Left lung (tissue), 10 donors: ENCODE data around the gene C1QTNF2. TPM values are rescaled to one million over a fixed set of nuclear protein-coding genes. Genes with fewer than 3 reads are reported as not detected.

ENCODE experiments used
- ATAC-seq: fragments of 200-7000 bp; cut with Tn5 transposase; one replicate; pipeline ENCODE4 v1.9.1; 2020; ENCODE audit warnings: moderate library complexity
- DNase-seq, 4 donors: peaks; one replicate each; pipeline ENCODE4 v3.0.0-alpha.2; 2013 to 2020
- H3K27ac ChIP-seq, 2 donors: fragments of 200-600 bp; sonication (generic) in 1 of 2; one replicate each; pipeline versions ENCODE4 v1.5.0 to v1.8.0; 2020 to 2021
- H3K27me3 ChIP-seq, 2 donors: fragments of 200-600 bp; sonication (generic) in 1 of 2; one replicate each; pipeline versions ENCODE4 v1.5.0 to v1.8.0; 2020 to 2021
- H3K36me3 ChIP-seq, 2 donors: fragments of 200-600 bp; sonication (generic) in 1 of 2; one replicate each; pipeline versions ENCODE4 v1.5.0 to v1.8.0; 2020 to 2021
- H3K4me1 ChIP-seq, 2 donors: fragments of 200-600 bp; one replicate each; pipeline ENCODE4 v1.8.0; 2021
- H3K4me3 ChIP-seq, 2 donors: fragments of 200-600 bp; sonication (generic) in 1 of 2; one replicate each; pipeline versions ENCODE4 v1.5.0 to v1.8.0; 2020 to 2021; ENCODE audit warnings: mild to moderate bottlenecking in 1 of 2
- H3K9me3 ChIP-seq, 2 donors: fragments of 200-600 bp; sonication (generic) in 1 of 2; one replicate each; pipeline versions ENCODE4 v1.5.0 to v1.8.0; 2020 to 2021
- CTCF ChIP-seq, 2 donors: fragments of 200-600 bp; sonication (generic) in 1 of 2; IDR thresholded peaks; one replicate each; pipeline versions ENCODE4 v1.5.0 to v1.8.0; 2021; ENCODE audit warnings: antibody characterized with exemption in 2 of 2
- intact Hi-C, 2 donors: fragments of 100-400 bp; cut with DNase I; formaldehyde crosslinking; loops; one replicate each; pipeline versions ENCODE4 v1.11.2 to v1.14.2; 2022
- polyA plus RNA-seq, 6 donors: library from polyadenylated mRNA; unstranded; fragments of 120-200 nt; gene quantifications; one replicate each; pipeline ENCODE4 v1.2.1, GENCODE V29; 2013; ENCODE audit not compliant: insufficient read length in 6 of 6
- total RNA-seq, 2 donors: library from RNA; stranded (reverse); fragmentation: NEBNext Ultra II Directional; extraction: Animal tissue kit (Norgen Biotek cat#: 25700); gene quantifications; one replicate each; pipeline ENCODE4 v1.2.1, GENCODE V29; 2021
- donor health status: DM: no; HTN: yes; CAD: no.
- donor health status: DM: no; HTN: no; CAD: no.

Gene C1QTNF2
- total and polyA plus RNA-seq, 8 donors = 2.3 to 5.3 (median 3.1) TPM

- no peak for TF ChIP-seq CTCF (IDR thresholded peaks at IDR 0.05)
- Histone ChIP-seq H3K4me1 (no peaks in the 10 kb centered on the region), H3K36me3 (no peaks in the 10 kb centered on the region), H3K9me3 (no peaks in the 10 kb centered on the region), H3K27me3 (no peaks in the 10 kb centered on the region), H3K4me3 (no peak overlapping the region), H3K27ac (no peak overlapping the region)
- ATAC-seq (no peak), DNase-seq (no peak)
- intact Hi-C loops = no loop called here
These were observed 7.2 kb upstream of the C1QTNF2 start for GRCh38 chr5:160377651-160378050.

GRCh38 chr5:160376416-160376815 is 6.0 kb upstream of the C1QTNF2 start:
- Histone ChIP-seq H3K36me3 (no peaks in the 10 kb centered on the region), H3K27me3 (peaks cover 0 to under 1% of the 10 kb centered on the region in 2 donors), H3K4me1 (no peaks in the 10 kb centered on the region), H3K9me3 (no peaks in the 10 kb centered on the region), H3K4me3 (no peak overlapping the region), H3K27ac (no peak overlapping the region)
- DNase-seq (no peak), ATAC-seq (no peak)
- no peak for TF ChIP-seq CTCF (IDR thresholded peaks at IDR 0.05)
- intact Hi-C loops = no loop called here

- Histone ChIP-seq H3K4me1 (no peaks in the 10 kb centered on the region), H3K36me3 (no peaks in the 10 kb centered on the region), H3K9me3 (no peaks in the 10 kb centered on the region), H3K27ac (no peak overlapping the region), H3K27me3 (peaks cover 0 to 7% of the 10 kb centered on the region in 2 donors), H3K4me3 (no peak overlapping the region)
- intact Hi-C loops = no loop called here
- TF ChIP-seq CTCF (IDR thresholded peaks at IDR 0.05) = no peak
- DNase-seq (no peak), ATAC-seq (no peak)
These were observed 5.3 kb upstream of the C1QTNF2 start for GRCh38 chr5:160375701-160376100.

GRCh38 chr5:160375166-160375565 is 4.7 kb upstream of the C1QTNF2 start:
- Histone ChIP-seq H3K4me3 (no peak overlapping the region), H3K27ac (no peak overlapping the region), H3K27me3 (peaks cover 0 to 13% of the 10 kb centered on the region in 2 donors), H3K9me3 (no peaks in the 10 kb centered on the region), H3K4me1 (peaks cover 0 to 5% of the 10 kb centered on the region in 2 donors), H3K36me3 (no peaks in the 10 kb centered on the region)
- ATAC-seq = no peak
- TF ChIP-seq CTCF (IDR thresholded peaks at IDR 0.05) = no peak
- intact Hi-C loops = no loop called here
- DNase-seq = no peak

DNA sequence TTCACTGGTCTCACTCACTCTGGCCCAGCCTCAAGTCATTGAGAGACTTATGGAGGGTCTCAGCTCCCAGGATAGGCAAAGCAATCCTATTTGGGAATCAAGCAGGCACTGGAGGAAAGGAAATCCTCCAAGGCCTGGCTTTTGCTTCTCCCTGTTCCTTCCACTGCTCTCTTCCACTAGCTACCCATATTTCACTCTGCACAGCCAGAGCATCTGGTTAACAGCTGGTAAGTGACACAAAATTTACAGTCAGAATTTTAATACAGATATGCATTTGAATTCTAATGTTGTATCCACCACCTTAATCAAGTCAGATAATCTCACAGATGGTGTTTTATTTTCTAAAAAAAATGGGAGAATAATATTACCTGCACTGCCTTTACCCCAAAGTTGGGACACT is 868 bp upstream of the C1QTNF2 start:
- H3K4me1 ChIP-seq = peaks cover 0 to 12% of the 10 kb centered on the region in 2 donors
- H3K4me3 ChIP-seq = no peak overlapping the region
- no peaks in the 10 kb centered on the region for H3K36me3 ChIP-seq
- peaks cover 0 to 25% of the 10 kb centered on the region in 2 donors for H3K27me3 ChIP-seq
- H3K27ac ChIP-seq = no peak overlapping the region
- intact Hi-C loops = no loop called here
- no peaks in the 10 kb centered on the region for H3K9me3 ChIP-seq
- DNase-seq = no peak
- TF ChIP-seq CTCF (IDR thresholded peaks at IDR 0.05) = no peak
- ATAC-seq = no peak
